GM18868 (cell line): ENCODE results near the gene CTNND2.
"Not testable (repeated sequence)": the region's sequence is repeated elsewhere in the genome, so short reads cannot be mapped to it uniquely, and the experiment has no call there.

ENCODE experiments used
- ATAC-seq: cut with Tn5 transposase; IDR thresholded peaks from one replicate; pipeline ENCODE4 v1.9.1; 2021; ENCODE audit warnings: mild to moderate bottlenecking, moderate library complexity; ENCODE audit not compliant: unreplicated experiment

Gene CTNND2

DNA sequence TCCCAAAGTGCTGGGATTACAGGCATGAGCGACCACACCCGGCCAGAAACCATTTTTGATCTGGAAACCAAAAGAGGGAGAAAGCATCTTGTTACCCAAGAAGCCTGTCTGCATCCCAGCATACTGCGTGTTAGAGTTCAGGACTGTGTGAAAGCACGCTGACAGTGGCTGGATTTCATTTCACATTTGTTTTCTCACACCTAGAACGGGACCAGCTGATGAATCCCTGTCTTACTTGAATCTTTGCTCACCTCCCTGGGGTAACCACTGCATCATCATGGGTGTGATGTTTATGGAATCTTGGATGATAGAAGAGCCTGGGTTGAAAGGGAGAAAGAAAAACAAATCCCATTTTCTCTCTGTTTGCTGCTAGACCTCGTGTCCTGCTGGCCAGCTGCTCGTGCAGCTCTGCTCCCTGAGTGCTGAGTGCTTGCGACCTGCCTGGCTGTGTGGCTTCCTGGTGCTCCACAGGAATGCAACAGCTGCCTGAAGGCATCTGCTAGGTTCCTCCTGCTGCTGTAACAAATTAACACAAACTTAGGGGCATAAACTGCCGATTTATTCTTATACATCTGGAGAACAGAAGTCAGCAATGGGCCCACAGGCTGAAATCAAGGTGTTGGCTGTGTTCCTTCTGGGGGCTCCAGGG lies 764.9 kb downstream of the CTNND2 start:
- ATAC-seq = no peak

DNA sequence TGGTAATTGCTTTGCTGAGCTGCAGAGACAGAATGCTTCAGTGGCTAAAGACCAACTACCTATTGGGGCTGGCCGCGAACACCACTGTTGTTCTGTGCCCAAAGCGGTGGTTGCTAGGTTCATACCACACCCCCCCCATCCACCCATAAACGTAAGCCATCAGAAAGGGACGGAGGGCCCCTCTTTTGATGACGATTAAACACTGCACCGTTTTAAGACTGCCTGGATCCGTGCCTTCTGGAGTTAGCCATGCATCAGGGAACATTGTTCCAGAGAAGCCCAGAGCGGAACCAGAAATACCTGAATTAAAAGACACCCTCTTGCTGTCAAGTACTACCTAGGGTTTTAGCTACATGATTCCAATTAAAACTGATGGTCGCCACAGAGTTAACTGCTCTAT lies 774.1 kb downstream of the CTNND2 start:
- ATAC-seq = no peak

DNA sequence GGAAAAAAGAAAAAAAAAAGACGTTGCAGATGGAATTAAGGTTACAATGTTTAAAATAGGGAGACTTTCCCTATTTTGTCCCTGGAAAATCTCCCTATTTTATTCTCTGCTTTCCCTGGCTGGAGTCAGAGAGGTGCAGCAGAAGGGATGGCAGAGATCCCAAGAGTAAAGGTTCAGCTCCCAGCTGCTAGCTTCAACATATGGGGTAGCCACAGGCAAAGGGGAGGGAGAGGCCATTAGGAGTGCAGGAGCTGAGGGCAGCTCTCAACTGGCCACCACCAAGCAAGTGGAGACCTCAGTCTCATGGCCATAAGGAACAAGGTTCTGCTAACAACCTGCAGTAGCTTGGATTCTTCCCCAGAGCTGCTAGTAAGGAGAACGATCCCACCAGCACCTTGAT lies 776.2 kb downstream of the CTNND2 start:
- no peak for ATAC-seq

DNA sequence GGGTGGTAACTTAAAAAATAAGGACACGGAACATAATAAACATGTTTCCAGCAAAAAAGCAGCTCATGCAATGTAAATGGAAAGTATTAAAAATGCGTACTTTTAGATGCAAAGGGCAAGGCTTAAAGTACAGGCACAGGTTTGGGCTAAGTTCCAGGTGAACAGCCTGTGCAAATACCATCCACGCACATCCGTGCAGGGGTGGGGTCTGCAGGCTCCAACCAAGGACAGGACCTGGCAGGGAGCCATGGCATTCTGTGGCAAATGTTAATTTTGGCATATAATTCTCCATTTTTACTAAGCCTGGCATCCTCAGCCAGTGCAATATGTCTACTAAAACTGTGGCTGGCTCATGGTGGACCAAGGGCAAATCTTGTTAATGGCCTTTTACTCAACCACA lies 777.4 kb downstream of the CTNND2 start:
- ATAC-seq = no peak

DNA sequence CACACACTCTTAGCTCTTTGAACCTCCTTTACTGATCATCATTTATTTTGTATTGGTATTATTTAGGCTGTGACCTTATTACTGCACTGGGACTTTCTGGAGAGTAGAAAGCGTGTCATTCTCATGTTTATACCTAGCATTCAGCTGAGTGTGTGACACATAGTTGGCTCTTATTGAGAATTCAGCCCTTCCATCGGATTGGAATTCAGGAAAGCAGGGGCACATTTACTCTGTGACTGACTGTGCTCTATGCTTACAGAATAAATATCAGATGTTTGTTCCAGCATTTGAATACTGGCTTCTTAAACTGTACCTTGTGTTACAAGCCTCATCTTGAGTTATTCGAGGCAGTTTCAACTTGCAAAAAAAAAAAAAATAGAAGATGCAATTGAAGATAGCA lies 782.4 kb downstream of the CTNND2 start:
- ATAC-seq = no peak

DNA sequence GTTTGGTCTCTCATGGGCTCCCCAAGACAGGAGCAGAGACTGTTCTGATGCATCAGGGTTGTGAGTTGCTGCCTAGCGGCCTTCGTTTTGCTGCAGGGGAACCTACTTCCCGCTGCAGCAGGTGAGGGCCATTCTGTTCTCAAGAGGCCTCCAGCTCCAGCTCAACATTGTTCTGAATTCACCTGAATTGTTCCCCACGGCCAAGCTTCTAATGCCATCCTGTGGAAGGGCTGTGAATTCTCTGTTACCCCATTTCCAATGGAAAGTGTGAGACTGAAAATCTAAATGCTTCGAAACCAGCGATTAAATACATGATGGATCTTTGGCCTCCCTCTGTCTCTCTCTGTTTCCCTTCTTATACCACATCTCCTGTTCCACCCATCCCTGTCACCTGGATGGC lies 794.1 kb downstream of the CTNND2 start:
- ATAC-seq = no peak

DNA sequence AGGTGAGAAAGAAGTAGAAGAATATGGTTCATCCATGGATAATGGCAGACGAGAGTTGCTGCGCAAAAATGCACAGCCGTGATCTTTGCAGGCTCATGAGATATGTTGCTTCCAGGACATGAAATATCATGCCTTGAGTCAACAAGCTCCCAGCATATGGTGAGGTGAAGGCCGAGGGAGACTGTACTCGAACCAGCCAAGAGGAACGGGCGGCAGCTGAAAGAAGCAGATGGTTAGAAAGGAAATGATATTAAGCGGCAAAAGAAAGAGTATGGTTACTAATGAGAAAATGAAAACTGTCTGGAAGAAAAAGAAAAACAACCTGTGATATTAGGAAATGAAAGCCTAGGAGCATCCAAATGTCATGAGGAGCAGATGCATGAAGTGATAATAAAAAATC lies 798.5 kb downstream of the CTNND2 start:
- no peak for ATAC-seq

DNA sequence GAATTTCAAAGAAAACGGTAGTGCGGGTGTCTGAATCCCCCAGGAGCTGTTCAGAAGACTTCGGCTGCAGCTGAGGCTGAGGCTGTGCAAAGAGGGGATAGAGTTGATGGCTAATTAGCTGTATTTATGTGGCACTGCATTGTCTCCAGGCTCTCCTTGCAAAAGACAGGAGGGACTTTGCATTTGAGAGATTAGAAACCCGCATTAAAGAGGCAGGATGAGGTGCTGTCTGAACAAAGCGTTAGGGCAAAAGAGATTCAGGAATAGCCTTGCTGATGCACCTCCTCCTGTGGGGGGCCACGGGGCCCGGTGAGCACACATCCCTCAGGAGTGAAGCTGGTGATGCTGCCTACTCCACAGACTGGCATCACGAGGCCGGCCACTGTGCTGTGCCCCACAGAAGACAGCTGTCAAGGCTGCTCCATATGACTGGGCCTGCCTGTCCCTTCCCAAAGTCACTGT lies 799.6 kb downstream of the CTNND2 start:
- ATAC-seq = no peak

DNA sequence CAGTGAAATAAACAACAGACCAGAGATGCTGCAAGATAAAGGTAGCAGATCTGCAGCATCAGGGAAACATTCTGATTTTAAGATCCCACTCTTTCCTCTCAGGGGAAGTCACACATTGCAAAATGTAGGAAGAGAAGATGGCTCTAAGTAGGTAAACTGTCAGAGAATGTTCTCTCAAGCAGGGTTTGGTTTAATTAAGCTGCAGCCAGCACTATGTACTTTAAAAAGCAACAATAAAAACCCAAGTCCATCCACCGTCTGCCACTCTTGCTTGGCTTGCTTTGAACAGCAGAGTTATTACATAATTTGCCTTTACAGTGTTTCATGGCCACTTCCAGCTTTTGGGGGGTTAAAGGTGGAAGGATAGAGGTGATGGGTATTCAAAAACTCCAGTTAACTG lies 800.0 kb downstream of the CTNND2 start:
- no peak for ATAC-seq

DNA sequence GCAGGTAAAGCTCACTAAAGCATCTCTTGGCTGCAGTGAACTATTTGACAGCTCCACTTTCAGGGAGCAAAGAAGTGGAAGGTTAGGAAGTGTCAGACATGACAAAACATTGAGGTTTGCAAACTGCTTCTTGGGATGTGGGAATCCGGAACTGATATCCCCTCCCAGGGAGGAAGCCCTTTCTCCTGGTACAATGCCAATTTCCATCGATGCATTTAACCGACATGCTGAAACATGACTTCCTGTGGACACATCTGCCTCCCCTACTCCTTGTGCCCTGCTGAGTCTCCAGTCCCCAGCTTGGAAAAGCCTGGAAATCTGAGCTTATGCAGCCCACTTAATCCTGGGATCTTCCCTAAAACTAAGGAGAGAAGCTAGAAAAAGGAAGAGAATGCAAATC lies 820.1 kb downstream of the CTNND2 start:
- ATAC-seq = no peak

DNA sequence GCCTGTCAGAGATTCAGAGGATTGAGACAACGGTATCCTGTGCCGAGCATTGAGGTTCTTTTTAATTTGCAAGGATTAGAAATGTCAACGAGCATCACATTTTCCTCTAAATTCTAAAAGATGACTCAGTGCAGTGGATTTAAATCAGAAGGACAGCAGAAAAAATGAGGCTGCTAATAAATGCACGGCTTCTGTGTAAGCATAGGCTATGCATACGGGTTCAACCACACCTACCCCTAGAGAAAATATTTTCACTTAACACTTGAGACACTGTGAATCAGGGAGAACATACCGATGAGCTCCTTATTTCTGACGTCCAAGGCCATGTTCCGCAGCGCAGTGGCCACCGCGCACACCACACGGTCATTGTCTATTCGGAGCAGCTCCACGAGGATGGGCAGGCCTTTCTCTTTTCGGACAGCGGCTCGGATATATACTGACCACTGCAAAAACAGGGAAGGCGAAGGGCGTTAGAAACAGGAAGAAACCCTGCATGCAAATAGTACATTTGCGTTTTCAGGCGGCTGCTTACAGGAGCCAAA lies 821.8 kb downstream of the CTNND2 start:
- no peak for ATAC-seq

DNA sequence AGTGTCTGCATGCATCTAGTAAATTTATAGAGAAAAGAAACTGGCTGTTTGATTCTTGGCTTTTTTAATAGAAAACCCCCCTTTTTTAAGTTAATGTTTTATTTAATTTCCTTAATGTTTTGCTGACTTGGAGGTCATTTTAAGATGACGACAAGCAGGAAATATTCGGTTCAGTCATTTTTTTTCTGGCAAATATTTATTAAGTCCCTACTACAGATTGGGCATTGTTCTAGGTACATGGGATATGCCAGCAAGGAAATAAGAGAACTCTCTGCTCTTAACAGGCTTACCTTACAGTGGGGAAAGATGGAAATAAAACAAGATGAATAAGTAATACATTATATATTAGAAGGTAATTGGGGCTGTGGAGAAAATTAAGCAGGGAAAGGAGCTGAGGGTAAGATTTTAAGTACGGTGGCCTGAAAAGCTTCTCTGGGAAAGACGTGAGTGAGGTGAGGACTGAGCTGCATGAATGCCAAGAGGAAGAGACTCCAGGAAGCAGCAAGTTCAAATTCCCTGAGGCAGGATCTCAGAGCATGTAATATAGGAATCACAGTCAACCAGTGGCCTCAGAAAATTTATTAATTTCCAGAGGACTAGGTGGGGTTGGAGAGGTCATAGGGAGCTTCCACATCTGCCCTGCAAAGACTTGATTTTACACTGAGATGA lies 827.2 kb downstream of the CTNND2 start:
- ATAC-seq = no peak

DNA sequence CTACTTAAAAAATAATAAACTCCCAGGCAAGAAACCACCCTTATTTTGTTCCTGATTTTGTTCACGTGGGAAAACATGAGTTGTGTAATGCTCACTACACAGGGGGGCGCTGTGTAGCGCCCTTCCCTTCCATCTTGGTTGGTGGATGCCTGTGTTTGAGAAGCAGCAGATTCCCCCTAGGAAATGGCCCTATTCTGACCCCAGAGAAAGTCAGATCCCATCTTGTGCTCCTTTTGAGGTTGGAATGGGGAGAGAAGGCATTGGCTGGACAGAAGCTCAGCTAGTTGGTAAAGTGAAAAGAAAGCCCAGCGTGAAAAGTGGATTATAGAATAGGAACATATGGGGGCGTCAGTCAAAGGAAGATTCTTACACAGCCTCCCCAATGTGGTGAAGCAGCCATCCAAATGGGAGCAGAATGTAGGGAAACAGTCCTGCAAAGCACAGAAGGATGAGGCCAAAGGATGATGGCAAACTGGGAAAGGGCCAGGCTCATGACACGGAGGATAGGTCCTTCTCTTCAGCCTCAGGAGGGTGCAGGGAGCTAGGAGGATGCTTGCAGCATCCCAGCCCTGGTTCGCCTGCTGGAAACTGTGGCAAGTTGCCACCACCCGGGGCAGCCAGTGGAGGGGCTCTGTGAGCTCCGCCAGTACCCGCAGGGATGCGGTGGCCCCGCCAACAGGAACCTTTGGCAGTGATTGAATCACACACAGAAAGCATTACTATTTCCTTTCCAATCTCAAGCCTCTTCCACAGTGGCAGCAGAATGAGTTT lies 829.0 kb downstream of the CTNND2 start:
- ATAC-seq = no peak

DNA sequence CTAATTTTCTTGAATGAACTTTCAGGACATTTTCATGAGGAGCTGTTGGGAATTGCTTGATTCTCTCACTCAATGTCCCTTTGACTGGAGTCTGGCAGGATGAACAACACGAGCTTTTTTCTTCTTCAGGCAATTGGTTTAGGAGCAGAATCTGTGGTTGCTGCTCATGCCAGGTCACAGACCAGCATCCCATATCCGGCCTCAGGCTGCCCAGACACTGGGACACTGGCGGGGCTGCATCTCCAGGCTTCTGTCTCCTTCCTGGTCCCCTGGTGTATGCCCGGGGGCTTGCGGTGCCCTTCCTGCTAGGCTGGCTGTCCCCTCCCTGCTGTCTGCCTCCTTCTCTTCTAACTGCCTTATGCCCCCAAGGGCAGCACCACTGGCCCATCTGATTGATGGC lies 831.7 kb downstream of the CTNND2 start:
- no peak for ATAC-seq

DNA sequence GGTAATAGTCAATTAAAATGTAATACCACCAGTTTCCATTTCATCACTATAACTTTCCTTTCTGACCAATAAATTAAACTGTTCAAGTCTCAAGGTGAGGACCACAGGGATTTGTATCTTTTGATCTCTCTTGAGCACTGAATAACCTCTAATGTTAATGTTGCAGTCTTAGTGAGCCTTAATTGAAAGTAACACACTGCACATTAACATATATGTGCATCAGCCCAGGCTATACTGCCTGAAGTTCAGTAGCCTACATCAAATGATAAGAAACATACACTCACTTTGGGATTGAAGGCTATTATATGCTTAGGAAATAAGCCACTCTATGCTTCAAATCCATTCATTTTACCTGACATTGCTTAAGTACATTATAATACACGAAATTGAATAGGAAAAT lies 832.2 kb downstream of the CTNND2 start:
- no peak for ATAC-seq

DNA sequence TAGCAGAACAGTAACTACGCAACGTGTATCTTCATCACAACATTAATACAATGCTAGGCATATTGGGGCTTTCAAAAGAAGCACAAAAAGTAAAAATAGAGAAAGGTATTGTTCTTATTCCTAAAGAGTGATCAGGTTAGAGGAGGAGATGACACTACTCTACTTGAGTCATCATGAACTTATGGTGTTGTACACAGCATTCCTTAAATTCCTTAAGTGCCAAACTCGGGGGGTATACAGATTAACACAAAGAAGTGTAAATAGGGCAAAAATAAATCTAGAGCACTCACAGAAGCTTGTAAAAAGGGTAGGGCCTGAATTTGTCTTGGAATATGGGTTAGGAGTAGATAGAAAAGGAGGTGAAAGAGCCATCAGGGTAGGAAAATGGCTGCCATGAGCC lies 835.2 kb downstream of the CTNND2 start:
- ATAC-seq = no peak

DNA sequence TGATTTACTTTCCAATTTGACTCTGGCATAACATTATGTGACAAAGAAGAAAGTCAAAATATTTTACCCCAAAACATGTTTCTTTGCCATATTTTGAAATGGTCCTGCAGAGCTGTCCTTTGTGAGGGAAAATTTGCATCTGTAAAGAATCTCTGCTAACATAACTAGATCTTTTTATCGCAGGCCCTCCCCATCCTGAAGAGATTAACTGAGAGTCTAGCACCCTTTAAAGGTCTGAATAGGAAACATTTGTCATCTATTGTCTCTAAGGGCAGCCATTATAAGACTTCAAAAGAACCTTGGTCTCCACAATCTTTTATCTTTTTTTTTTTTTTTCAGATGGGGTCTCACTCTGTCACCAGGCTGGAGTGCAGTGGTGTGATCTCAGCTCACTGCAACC lies 838.5 kb downstream of the CTNND2 start:
- not testable (repeated sequence) for ATAC-seq

DNA sequence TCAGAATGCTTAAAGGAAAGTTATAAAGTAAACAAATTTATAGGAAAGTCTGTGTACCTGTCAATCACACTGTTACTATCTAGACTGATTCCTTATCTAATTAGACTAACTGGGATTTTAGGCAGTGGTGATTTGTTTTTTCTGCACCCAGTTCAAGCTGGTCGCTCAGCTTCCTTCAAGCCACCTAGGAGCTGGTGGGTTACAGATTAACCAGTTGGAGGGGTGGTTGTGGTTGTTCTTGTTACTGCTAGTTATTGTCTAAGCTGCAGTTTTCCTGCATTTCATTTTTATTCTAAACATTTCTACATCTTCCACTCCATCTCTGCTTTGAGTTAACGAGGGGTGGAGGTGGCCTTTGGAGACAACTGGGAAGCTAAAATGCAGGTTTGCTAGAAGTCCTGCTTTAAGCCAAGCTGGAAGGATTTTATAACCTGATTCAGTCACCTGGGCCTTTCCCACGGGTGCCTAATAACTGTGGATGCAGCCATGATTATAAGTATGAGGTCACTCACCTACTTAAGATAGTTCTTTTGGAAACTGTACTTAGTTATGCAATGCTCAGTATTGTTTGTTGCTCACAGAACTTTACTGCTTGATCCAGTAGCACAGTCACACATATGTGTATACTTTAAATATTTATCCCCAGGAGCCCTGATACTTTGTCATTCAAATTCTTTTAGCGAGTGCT lies 839.3 kb downstream of the CTNND2 start:
- no peak for ATAC-seq

DNA sequence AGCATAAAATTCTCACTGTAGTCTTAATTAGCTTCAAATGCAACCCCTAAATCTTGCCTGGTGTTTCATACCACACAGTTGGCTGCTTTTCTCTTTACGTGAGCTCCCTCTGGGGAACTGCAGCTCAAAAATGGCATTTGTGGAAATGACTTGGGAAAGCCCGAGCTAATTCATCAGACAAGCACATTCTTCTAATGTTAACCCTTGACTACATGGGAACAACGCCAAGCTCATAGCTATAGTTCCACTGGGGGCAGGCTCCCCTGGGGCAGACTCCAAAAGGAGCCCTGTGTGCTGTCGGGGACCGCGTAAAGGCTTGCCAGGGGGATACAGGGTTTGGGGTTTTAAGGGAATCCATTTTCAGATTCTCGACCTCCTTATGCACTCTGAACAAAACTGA lies 841.8 kb downstream of the CTNND2 start:
- no peak for ATAC-seq

DNA sequence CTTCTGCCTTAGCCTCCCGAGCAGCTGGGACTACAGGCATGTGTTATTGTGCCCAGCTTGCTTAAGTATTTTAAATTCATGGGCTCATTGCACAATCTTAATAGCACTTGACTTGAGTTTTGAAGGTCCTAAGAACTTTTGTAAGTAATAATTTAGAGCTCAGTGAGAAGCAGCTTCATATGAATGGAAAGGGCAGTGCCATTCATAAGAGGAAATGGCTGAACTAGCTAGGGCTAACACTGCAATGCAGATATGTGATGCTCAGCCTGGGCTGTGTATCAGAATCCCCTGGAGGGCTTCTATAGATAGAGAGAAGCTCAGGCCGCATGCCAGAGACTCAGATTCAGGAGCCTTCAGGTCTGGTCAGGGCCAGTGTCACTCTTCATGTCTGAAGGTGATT lies 847.7 kb downstream of the CTNND2 start:
- no peak for ATAC-seq

DNA sequence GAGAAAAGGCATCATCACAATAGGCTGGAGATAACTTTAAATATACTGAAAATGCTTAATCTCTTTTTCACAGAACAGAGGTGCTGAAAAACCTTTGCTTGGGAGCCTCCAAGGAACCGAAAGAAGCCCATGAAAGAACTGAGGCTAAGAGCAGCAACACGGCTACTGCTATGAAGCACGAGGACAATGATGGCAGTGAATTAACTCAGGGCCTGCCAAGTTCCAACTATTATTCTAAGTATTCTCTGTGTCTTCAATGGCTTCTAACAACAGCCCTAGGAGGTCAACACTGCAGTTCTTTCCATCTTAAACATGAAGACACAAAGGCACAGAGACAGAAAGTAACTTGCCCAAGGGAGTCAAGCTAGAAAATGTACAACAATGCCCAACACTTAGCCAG lies 850.2 kb downstream of the CTNND2 start:
- ATAC-seq = no peak
